Glutamatergic neuron (in vitro differentiated cells): ENCODE data around the gene UTP11. TPM values are rescaled to one million over a fixed set of nuclear protein-coding genes. Genes with fewer than 3 reads are reported as not detected.

Experiments used
- DNase-seq: peaks from one replicate; pipeline ENCODE4 v3.0.0; 2022
- H3K27ac Mint-ChIP-seq: one replicate; pipeline ENCODE4 v1.8.0; 2020; ENCODE audit warnings: mild to moderate bottlenecking, mixed read lengths, inconsistent platforms; ENCODE audit not compliant: unreplicated experiment
- H3K27me3 Mint-ChIP-seq: one replicate; pipeline ENCODE4 v1.8.0; 2020; ENCODE audit warnings: mild to moderate bottlenecking, moderate library complexity, mixed read lengths, inconsistent platforms; ENCODE audit not compliant: unreplicated experiment
- H3K36me3 Mint-ChIP-seq: one replicate; pipeline ENCODE4 v1.8.0; 2020; ENCODE audit warnings: mild to moderate bottlenecking, mixed read lengths, inconsistent platforms; ENCODE audit not compliant: unreplicated experiment
- H3K4me1 Mint-ChIP-seq: one replicate; pipeline ENCODE4 v1.8.0; 2020; ENCODE audit warnings: mild to moderate bottlenecking, low read depth, mixed read lengths, inconsistent platforms; ENCODE audit not compliant: unreplicated experiment
- H3K4me3 Mint-ChIP-seq: one replicate; pipeline ENCODE4 v1.8.0; 2020; ENCODE audit warnings: mild to moderate bottlenecking, mixed read lengths, inconsistent platforms; ENCODE audit not compliant: unreplicated experiment
- H3K9me3 Mint-ChIP-seq: one replicate; pipeline ENCODE4 v1.8.0; 2020; ENCODE audit warnings: mild to moderate bottlenecking, moderate library complexity, mixed read lengths, inconsistent platforms; ENCODE audit not compliant: unreplicated experiment
- total RNA-seq: library from RNA; stranded (reverse); fragmentation: NEBNext Ultra II Directional; extraction: Animal tissue kit (Norgen Biotek cat#: 25700); gene quantifications from one replicate; pipeline ENCODE4 v1.2.1, GENCODE V29; 2021; ENCODE audit not compliant: unreplicated experiment
- TF ChIP-seq, protein P1 (sequence below): fragments of 200-600 bp; sonication (generic); IDR thresholded peaks from one replicate; pipeline ENCODE4 v1.5.0; 2021; ENCODE audit not compliant: partially characterized antibody, unreplicated experiment

The UTP11 gene
- total RNA-seq, 1 donor from 2014 or later, result 34.6 TPM

DNA sequence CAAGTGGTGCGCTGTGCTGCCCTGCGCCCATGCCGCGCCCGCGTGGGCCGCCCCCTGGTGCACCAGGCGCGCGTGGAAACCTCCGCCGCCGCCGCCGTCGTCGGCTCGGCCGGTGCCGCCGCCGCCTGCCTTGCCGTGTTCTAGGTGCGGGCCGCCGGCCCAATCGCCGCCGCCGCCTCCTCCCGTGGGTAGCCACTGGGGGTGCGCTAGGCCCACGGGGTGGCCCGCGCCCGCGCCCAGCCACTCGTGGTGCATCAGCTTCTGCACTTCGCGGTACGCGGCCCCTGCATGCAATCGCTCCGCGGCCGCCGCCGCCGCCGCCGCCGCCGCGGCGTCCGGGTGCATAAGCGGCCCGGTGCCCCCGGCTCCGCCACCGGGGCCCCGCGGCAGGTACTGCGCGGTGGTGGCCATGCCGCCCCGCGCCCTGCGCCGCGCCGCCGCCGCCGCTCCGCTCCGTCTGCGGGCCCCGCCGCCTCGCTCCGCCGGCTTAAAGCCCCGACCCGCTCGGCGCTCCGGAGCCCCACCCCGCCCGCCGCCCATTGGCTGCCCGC is 33.9 kb downstream of the UTP11 start, which contains the start of gene POU3F1:
Gene POU3F1, minus strand, starts transcription at position 461 of the 551 bp plus-strand sequence. Its CDS starts 50 bp downstream, at position 411.
- Mint-ChIP-seq H3K27ac (no peak within 1 kb of the TSS), H3K36me3 (no peaks in the 10 kb centered on the region), H3K4me1 (peaks cover 18% of the 10 kb centered on the region), H3K27me3 (peaks cover 25% of the 10 kb centered on the region), H3K4me3 (peak within 1 kb of the TSS; percentile 86), H3K9me3 (peaks cover 7% of the 10 kb centered on the region)
- no peak for DNase-seq
- TF ChIP-seq, protein P1, sequence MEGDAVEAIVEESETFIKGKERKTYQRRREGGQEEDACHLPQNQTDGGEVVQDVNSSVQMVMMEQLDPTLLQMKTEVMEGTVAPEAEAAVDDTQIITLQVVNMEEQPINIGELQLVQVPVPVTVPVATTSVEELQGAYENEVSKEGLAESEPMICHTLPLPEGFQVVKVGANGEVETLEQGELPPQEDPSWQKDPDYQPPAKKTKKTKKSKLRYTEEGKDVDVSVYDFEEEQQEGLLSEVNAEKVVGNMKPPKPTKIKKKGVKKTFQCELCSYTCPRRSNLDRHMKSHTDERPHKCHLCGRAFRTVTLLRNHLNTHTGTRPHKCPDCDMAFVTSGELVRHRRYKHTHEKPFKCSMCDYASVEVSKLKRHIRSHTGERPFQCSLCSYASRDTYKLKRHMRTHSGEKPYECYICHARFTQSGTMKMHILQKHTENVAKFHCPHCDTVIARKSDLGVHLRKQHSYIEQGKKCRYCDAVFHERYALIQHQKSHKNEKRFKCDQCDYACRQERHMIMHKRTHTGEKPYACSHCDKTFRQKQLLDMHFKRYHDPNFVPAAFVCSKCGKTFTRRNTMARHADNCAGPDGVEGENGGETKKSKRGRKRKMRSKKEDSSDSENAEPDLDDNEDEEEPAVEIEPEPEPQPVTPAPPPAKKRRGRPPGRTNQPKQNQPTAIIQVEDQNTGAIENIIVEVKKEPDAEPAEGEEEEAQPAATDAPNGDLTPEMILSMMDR, result no peak

DNA sequence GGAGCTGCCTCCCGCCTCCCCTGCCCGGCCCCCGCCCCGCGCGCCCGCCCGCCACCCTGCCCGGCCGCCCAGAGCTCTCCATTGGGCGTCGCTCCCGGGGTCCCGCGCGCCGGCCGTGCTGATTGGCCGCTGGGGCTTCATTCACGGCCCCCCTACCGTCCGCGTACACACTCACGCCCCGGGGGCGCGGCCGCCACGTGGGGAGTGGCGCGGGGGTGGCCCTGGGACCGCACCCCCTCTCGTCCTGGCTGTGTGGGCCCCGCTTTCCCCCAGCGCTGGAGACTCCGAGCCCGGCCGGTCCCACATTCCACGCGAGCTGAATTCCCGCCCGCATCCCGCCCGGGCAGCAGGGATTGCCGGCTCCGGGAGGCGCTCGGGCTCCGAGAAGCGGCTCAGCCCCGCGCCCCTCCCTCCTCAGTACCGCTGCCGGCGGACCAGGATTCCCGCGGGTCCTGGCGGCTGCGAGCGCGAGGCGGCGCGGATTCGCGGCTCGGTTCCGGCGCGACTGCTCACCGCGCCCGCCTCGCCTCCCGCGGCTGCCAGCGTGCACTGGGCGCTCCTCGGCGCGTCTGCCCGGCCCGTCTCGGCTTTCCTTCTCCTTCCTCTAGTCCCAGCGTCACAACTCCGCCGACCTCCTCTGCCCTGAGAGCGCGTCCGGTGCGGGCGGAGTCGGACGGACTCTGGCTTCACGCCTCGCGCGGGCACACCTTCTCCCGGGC is 34.5 kb downstream of the UTP11 start:
- peak; percentile 94 for DNase-seq
- Mint-ChIP-seq H3K36me3 (no peaks in the 10 kb centered on the region), H3K27ac (no peak overlapping the region), H3K9me3 (peaks cover 5% of the 10 kb centered on the region), H3K27me3 (peaks cover 23% of the 10 kb centered on the region), H3K4me1 (peaks cover 17% of the 10 kb centered on the region), H3K4me3 (peak overlapping the region; percentile 86)
- TF ChIP-seq, protein P1, result no peak

DNA sequence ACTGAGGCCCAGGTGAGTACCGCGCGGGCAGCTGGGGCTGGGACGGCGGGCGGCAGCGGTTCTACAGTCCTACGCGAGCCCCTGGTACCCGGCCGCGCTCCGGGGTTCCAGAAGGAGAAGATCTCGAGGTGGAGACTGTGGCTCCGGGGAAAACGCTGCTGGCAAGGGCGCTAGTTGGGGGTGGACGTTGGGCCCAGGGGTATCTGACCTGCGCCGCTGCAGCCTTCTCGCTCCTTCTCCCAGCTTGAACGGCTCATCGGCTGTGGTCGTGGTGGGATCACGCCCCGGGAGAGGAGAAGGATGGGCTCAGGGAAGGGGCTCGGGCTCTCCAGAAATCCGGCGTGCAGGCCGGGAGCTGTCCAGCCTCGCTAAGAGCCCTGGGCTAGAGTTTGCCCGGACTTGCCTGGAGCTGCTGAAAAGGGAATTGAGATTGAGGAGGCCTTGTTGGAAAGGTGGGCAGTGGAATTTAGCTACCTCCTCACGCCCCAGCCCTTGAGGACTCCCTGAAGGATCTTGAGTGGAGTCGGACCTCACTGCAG is 35.1 kb downstream of the UTP11 start:
- H3K4me1 Mint-ChIP-seq, result peaks cover 19% of the 10 kb centered on the region
- peaks cover 22% of the 10 kb centered on the region for H3K27me3 Mint-ChIP-seq
- H3K36me3 Mint-ChIP-seq, result no peaks in the 10 kb centered on the region
- H3K9me3 Mint-ChIP-seq, result peaks cover 3% of the 10 kb centered on the region
- H3K4me3 Mint-ChIP-seq, result peak overlapping the region; percentile 86
- TF ChIP-seq, protein P1, result no peak
- H3K27ac Mint-ChIP-seq, result no peak overlapping the region
- no peak for DNase-seq

DNA sequence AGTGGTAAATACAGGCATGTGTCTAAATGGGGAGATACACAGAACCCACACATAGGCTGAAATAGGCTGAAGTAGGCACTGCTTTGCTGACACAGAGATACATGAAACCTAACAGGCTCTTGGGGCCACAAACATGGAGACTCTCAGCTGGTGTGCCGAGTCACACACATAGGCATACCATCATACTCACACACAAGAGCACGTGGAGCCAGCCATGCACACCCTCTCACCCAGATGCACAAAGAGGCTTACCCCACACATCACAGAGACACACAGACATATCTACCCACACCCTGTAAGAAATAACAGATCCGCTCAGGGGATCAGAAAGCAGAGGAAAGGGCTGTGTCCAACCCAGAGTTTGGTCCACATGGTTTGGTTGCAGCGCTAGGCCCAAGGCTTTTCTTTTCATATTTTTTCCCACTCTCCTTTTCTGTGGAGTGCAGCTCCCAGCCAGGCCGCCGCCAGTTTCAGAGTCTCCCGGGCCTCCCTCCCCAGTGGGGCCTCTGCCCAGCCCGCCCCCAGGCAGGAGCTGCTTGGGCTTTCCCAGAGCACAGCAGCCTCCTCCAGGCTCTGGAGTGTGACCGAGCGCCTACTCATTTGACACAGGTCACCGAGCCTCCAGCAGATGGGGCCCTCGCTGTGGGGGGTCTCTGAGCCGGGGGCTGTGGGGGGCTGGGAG is 38.0 kb downstream of the UTP11 start:
- H3K9me3 Mint-ChIP-seq, result peaks cover 13% of the 10 kb centered on the region

More for the DNA sequence above, 38.0 kb downstream of the UTP11 start:
- Mint-ChIP-seq H3K27ac (no peak overlapping the region), H3K4me1 (peaks cover 42% of the 10 kb centered on the region), H3K36me3 (no peaks in the 10 kb centered on the region), H3K4me3 (no peak overlapping the region), H3K27me3 (peaks cover 17% of the 10 kb centered on the region)
- peak; percentile 55 for DNase-seq
- TF ChIP-seq, protein P1, result no peak
